HL-60 (cell line): Measurements from ENCODE around the gene PCED1B.

Source experiments
- DNase-seq, 2 experiments: peaks; one replicate each; pipeline ENCODE4 v3.0.0-alpha.2; 2010 to 2020; ENCODE audit warnings: low read depth in 1 of 2, low spot score in 1 of 2
- H3K27ac ChIP-seq: fragments of 250-450 bp; sonication (Bioruptor Pico); replicated peaks from 2 replicates; pipeline ENCODE4 v1.5.1; 2020; ENCODE audit warnings: mild to moderate bottlenecking, moderate library complexity
- H3K27me3 ChIP-seq: fragments of 250-450 bp; sonication (Bioruptor Pico); 2 replicates; pipeline ENCODE4 v1.5.1; 2021; ENCODE audit warnings: mild to moderate bottlenecking, moderate library complexity; ENCODE audit not compliant: insufficient read depth, poor library complexity, severe bottlenecking
- H3K4me3 ChIP-seq: replicated peaks from 2 replicates; pipeline ENCODE4 v1.5.1; 2011; ENCODE audit warnings: mild to moderate bottlenecking, control low read depth, low read length; ENCODE audit not compliant: insufficient read depth
- CTCF ChIP-seq: IDR thresholded peaks from one replicate; pipeline ENCODE4 v1.5.1; 2011; ENCODE audit warnings: low read length, control low read depth, inconsistent platforms; ENCODE audit not compliant: insufficient read depth
- GABPA ChIP-seq: IDR thresholded peaks from 2 replicates; pipeline ENCODE4 v1.6.1; 2012; ENCODE audit warnings: low read depth
- POLR2AphosphoS5 ChIP-seq: IDR thresholded peaks from 2 replicates; pipeline ENCODE4 v1.6.1; 2012; ENCODE audit warnings: low read depth
- REST ChIP-seq: IDR thresholded peaks from 2 replicates; pipeline ENCODE4 v1.6.1; 2012; ENCODE audit warnings: low read depth; ENCODE audit not compliant: insufficient replicate concordance
- SPI1 ChIP-seq: IDR thresholded peaks from 2 replicates; pipeline ENCODE4 v1.6.1; 2012; ENCODE audit warnings: low read depth, mild to moderate bottlenecking, borderline replicate concordance

PCED1B gene

DNA sequence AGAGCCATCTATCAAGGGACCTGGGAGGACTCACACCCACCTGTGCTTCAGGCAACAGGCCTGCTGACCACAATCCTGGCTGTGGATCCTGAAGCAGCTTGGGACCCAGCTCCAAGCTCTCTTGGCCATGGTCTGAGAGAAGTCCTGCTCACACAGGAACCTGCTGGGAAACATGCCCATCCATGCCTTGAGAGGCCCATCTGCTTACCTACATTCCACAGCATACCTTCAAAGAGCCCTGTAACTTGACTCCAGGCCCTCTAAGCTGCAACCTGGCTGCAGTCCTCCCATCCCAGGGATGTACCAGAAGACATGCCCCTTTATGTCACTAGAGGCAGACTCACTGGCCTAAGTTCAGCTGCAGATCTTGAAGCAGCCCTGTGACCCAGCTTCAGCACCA lies 62.0 kb downstream of the PCED1B start:
- no peak for DNase-seq
- TF ChIP-seq CTCF (no peak), POLR2AphosphoS5 (no peak), GABPA (no peak), REST (no peak), SPI1 (no peak)
- no peak overlapping the region for H3K4me3 ChIP-seq
- no peak overlapping the region for H3K27ac ChIP-seq
- H3K27me3 ChIP-seq: no peaks in the 10 kb centered on the region

- no peaks in the 10 kb centered on the region for H3K27me3 ChIP-seq
- no peak for TF ChIP-seq SPI1
- no peak for TF ChIP-seq REST
- no peak for TF ChIP-seq GABPA
- TF ChIP-seq POLR2AphosphoS5: no peak
- TF ChIP-seq CTCF: no peak
- no peak overlapping the region for H3K27ac ChIP-seq
- no peak overlapping the region for H3K4me3 ChIP-seq
- no peak for DNase-seq
Measured at GRCh38 chr12:47144769-47145168, 65.3 kb downstream of the PCED1B start.

- Histone ChIP-seq H3K27ac (no peak overlapping the region), H3K4me3 (no peak overlapping the region), H3K27me3 (no peaks in the 10 kb centered on the region)
- DNase-seq: no peak
- TF ChIP-seq REST: no peak
- no peak for TF ChIP-seq SPI1
- no peak for TF ChIP-seq GABPA
- no peak for TF ChIP-seq POLR2AphosphoS5
- no peak for TF ChIP-seq CTCF
Measured at GRCh38 chr12:47145188-47145587, 65.8 kb downstream of the PCED1B start.
